IPS-11a (cell line): ENCODE data around the gene CHST1.

Experiments used
- H3K4me3 ChIP-seq: one replicate; pipeline ENCODE4 v1.5.1; 2013; ENCODE audit warnings: low read depth, low read length, control low read depth

The CHST1 gene

GRCh38 chr11:45647329-45647728, 18.1 kb downstream of the CHST1 start:
- H3K4me3 ChIP-seq = no peak overlapping the region

DNA sequence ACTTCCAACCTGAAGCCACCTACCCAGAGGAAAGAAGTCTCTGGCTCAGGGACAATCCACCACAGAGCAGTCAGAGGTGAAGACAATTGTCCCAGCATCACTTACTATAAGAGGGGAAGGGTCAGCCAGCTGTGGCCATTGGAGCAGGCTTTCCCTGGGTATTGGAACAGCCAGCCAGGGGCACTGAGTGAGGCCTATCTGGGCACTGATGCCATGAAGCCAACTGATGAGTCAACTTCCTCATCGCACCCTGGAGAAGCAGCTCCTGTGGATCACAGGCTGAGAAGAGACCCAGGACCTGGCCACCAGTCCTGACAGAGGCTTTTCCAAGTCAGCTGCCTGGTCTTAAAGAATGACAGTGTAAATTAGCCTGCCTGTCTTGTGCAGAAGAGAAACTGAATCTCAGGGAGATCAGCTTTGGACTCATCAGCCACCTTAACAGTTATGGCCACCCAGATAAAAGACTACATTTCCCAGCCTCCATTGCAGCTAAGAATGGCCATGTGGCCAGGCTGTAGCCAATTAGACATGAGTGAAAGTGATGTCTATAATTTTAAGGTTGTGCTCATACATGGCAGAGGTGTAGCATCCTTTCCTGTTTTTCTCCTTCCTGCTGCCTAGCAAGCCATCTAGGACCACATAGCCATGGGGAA, 19.0 kb downstream of the CHST1 start:
- H3K4me3 ChIP-seq = no peak overlapping the region

GRCh38 chr11:45644981-45645889, 20.2 kb downstream of the CHST1 start:
- no peak overlapping the region for H3K4me3 ChIP-seq

DNA sequence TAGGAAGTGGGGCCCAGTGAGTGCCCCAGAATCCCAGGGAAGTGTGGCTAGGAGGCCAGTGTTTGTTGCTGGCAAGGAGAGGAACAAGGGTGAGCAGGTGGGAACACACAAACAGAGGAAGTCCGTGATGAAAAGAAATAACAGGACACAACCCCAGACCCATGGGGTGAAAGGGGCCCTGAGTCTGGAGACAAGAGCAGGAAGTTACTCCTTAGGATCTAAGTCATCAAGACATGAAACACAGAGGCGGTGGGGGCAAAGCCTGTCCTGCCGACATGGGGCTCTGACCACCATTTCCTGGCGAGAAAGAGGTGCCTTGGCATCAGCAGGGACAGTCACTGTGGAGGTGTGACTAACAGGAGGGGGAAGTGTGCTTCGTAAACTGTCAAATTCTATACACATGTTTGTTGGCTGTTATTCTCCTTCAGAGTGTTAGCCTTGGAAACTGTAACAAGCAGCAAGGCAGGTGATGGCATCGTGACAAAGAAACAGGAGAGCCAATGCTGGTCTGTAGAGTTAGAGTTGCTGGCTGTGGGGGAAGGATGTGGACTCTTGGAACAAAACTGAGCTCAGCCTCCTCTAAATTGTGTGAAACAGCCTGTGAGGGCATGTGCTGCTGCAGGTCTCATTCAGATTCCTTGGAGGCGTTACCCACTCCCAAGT, 21.7 kb downstream of the CHST1 start:
- no peak overlapping the region for H3K4me3 ChIP-seq

GRCh38 chr11:45641961-45642360, 23.5 kb downstream of the CHST1 start:
- H3K4me3 ChIP-seq = no peak overlapping the region

GRCh38 chr11:45638051-45638450, 27.4 kb downstream of the CHST1 start:
- H3K4me3 ChIP-seq = no peak overlapping the region

DNA sequence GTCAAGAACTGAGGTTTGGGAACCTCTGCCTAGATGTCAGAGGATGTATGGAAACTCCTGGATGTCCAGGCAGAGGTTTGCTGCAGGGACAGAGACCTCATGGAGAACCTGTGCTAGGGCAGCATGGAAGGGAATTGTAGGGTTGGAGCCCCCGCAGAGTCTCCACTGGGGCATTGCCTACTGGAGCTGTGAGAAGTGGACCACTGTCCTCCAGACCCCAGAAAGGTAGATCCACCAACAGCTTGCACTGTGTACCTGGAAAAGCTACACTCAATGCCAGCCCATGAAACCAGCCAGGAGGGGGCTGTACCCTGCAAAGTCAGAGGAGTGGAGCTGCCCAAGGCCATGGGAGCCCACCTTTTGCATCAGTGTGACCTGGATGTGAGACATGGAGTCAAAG, 29.5 kb downstream of the CHST1 start:
- no peak overlapping the region for H3K4me3 ChIP-seq

DNA sequence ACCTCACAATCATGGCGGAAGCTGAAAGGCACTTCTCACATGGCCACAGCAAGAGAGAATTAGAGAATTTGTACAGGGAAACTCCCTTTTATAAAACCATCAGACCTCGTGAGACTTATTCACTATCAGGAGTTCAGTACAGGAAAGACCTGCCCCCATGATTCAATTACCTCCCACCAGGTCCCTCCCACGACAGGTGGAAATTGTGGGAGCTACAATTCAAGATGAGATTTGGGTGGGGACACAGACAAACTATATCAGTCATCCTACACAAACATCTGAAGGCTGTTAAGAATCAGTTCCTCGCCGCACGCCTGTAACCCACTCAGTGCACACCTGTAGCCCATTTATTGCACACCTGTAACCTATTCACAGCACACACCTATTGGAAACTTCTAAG, 39.8 kb downstream of the CHST1 start:
- no peak overlapping the region for H3K4me3 ChIP-seq

DNA sequence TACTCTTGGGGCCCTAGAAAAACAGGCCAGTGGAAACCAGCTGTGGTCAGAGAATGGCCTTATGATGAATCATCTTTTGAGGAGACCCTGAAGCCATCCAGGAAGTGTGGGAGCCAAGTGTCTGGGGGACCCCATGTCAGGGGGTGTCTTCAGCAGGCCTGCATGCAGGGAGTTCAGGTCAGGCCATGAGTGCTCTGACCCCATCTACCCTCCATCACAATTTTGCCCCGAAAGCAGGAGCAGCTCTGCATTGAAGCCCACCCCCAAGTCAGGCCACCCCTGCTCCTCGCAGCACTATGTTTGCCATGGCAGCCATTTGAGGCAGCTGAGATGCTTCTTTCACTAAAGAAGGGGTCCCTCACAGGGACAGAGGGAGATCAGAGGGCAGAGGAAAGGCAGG, 41.3 kb downstream of the CHST1 start:
- H3K4me3 ChIP-seq = no peak overlapping the region

DNA sequence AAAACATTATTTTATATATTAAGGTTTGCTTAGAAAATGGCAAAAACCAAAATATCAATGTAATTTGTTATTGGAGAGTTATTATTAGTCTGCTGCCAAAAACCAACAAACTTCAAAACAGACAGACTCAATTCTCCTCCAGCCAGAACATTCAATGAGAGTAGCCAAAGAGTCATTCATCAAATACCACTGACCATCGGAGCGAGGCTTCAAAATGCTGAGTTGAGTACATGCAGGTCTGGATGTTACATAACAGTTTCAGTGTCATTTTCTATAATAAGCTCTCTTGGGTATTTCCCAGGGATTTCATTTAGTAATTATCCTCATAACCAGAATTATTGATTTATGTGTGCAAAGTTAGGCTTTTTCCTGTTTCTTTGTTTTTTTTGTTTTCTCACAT, 42.6 kb downstream of the CHST1 start:
- no peak overlapping the region for H3K4me3 ChIP-seq

DNA sequence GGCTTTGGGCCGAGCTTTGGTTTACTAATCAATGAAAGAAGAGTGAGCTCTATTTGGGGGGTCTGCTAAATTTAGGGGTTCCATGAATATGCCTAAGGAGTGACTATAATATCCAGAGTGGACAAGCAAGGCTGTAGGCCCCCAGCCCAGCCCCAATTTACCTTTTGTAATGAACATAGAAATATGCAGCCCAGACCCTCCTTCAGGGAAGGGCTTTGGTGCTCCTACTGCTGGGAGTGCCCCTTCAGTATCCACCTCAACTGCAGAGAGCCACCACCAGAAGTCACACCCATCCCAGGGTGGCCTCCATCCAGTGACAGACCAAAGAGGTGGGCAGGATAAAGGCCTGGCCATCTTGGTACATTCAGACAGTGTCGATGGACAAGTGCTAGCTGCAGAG, 43.1 kb downstream of the CHST1 start:
- H3K4me3 ChIP-seq = no peak overlapping the region

GRCh38 chr11:45621588-45621987, 43.8 kb downstream of the CHST1 start:
- no peak overlapping the region for H3K4me3 ChIP-seq

GRCh38 chr11:45620243-45620642, 45.2 kb downstream of the CHST1 start:
- H3K4me3 ChIP-seq = no peak overlapping the region

DNA sequence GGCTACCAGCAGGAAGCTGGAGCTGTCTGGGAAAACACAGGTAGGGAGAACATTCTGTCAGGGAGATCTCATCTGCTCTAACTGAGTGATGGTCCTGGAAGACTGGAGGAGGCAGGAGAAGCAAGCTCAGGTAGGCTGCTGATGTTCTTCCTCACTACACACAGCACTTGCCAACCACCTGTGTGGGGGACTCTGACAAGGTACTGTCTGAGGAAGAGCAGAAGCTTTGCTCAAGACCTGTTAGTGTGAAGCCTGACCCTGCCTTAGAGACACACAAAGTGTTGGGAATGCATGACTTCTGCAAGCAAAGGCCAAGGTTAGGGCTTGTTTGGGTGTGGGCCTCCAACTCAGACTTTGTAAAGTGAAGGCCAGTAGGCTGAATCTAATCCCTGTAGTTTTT, 46.5 kb downstream of the CHST1 start:
- no peak overlapping the region for H3K4me3 ChIP-seq

GRCh38 chr11:45617871-45618601, 47.4 kb downstream of the CHST1 start:
- no peak overlapping the region for H3K4me3 ChIP-seq

GRCh38 chr11:45616802-45617549, 48.4 kb downstream of the CHST1 start:
- H3K4me3 ChIP-seq = no peak overlapping the region

DNA sequence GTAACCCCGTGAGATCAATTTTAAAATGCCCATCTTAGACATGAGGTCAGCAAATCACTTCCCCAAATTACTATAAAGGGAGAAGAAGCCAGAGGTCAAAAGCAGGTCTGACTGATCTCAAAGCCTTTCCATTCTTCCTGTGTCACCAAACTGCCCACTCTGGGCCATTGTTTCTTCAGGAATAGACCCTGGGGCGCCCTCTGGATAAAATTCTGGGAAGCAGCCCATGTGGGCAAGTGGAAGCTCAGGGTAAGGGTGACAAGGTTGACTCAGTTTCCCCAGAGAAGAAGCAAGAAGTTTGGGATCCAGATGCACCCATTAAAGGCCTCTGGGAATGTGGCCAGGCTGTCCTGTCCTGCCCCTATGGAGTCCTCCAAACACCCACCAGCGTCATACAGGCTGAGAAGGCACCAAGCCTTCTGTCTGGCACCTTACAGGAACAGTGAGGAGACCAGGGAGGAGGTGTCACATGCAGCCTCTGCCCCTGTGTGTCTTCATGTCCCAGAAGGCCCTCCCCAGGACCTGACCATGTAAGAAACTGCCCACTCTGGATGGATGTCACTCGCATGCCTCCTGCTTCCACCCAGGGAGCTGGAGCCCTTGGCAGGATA, 50.1 kb downstream of the CHST1 start:
- no peak overlapping the region for H3K4me3 ChIP-seq

DNA sequence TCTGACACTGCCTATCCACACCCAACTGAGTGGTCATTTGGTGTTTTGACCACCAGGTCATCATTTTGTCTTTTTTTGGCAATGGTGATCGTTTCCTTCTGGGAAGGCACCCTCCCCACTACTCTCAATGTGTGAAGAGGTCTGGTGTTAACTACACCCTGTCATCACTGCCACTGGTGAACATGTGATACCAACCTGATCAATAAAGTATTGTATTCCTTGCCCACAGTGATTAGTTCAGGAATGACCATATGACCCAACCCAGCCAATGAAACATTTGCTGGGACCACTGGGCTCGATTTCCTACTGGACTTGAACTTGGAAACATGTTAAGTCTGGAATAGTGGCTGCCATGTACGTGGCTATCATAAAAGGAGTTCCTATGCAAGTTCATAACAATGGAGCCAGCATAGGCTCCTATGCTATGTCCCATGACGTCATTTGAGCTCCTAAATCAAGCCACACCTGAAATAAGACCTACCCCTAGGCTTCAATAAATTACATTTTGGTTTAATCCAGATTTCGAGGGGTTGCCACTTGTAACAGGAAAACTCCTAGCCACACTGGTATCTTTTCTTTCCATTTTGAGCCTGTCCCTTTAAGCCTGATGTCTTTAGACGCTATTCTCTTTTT, 51.1 kb downstream of the CHST1 start:
- no peak overlapping the region for H3K4me3 ChIP-seq

DNA sequence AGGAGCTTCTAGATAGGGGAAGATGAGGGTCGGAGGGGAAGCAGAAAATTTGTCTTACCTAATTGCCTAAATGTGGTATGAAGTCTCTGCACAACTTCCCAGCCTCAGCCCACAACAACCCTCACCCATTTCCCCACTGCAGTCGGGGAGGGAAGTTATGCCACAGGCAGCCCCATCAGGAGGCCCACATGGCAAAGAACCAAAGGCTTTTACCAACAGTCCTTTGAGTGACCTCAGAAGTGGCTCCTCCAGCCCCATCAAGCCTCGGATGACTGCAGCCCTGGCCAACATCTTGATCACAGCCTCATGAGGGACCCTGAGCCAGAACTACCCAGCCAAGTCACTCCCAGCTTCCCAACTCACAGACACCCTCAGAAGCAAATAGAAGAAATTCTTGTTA, 54.8 kb downstream of the CHST1 start:
- no peak overlapping the region for H3K4me3 ChIP-seq

GRCh38 chr11:45609902-45610301, 55.5 kb downstream of the CHST1 start:
- no peak overlapping the region for H3K4me3 ChIP-seq
